Measurements from ENCODE around the gene RHEB.

The RHEB gene

DNA sequence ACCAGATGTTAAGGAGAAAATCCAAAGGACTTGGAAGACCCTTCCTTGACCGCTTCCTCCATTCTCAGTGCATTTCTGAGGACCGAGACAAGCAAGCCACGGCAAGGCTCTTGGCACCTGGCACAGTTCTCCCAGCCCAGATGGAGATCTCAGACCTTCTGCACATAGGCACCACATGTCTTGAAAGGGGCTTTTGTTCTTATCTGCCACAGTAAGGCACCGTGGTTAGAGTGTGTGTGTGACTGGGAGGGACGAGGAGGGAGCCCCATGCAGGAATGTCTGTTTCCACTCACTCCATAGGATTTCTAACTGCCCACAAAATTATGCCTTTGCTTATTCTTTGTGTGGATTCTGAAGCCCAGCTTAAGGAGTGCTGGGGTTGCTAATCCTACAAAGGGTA, 99.6 kb downstream of the RHEB start:
- no peak overlapping the region for H3K4me3 ChIP-seq (ENCODE audit: low read depth, low read length)

DNA sequence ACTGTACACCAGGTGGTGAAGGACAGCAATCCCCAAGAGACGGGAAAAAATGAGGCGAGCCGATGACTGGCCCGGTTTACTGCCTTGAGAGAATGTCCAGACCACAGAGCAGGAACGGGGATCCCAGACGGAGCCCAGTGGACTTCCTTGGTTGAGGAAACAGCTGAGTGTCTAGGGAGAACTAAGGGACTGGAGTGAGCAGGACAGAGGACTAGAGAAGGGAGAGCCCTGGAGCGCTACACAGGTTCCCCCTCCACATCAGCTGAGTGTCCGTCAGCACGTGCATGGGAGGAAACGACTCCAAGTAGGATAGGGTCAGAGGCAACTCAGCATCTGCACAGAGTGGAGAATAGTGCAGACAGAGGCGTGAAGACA, 102.8 kb downstream of the RHEB start:
- H3K4me3 ChIP-seq (ENCODE audit: low read depth, low read length), result no peak overlapping the region

DNA sequence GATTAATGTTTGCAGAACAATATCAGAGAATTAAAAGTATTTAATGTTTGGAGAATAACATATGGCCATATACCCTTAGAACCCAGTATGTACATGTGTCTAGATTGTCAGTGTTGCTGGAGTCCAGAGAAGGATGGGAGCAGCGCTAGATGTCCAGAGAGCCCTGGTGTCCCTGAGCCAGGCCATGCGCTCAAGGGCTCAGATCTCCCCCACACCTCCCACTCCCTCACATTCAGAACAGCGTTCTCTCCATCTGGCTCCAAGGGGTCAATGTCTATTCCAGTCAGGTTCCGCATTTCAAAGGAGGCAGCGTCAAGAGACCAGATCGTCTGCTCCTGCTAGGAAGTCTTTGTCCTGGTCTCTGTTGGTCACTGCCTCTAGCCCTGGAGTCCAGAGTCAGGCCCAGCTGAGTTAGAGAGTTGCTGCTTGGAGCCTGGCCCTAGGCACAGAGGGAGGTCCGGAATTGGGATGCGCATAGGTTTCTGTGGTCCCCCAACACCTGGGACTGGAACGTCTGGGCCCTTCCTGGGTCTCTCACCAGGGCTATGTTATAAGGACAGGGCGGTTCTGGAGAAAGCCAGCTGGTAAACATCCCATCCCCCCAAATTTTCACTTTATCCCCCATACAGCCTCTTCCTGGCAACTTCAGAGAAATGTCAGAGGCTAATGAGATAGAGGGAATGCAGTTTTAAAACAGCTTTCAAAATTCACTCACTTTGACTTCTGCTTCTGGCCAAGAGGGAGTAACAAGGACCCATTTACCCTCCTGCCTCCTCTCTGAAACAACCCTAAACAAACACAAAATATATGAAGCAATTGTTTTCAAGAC, 103.4 kb downstream of the RHEB start:
- H3K4me3 ChIP-seq (ENCODE audit: low read depth, low read length), result no peak overlapping the region

All from iPS-11a (cell line).